HEK293 (cell line): ENCODE measurements around the gene ACOT9.

Experiments used
- CTCF ChIA-PET: fragments of 350-600 bp; formaldehyde crosslinking; extraction: SDS; loops from one replicate; lab custom pipeline; 2021; ENCODE audit warnings: antibody characterized with exemption; lab: Yijun Ruan, JAX
- POLR2A ChIA-PET: fragments of 300-600 bp; formaldehyde crosslinking; extraction: SDS; loops from one replicate; lab custom pipeline; 2020; ENCODE audit warnings: antibody characterized with exemption, inconsistent platforms; lab: Yijun Ruan, JAX
- H3K27ac ChIP-seq: fragments of 200-500 bp; sonication (Bioruptor generic); 2 replicates; pipeline ENCODE4 v1.5.1; 2014; ENCODE audit warnings: low read depth, low read length, control low read depth, inconsistent platforms; ENCODE audit errors: extremely low read depth
- H3K36me3 ChIP-seq, 2 experiments: fragments of 200-500 bp in 1 of 2; sonication (Bioruptor generic) in 1 of 2; 1 replicate in 1 of 2; 2 replicates in 1 of 2; pipeline ENCODE4 v1.5.1; 2014 to 2017; ENCODE audit warnings: inconsistent platforms in 2 of 2, low read length in 2 of 2; ENCODE audit not compliant: control insufficient read depth in 2 of 2, insufficient read depth in 1 of 2
- H3K4me1 ChIP-seq: fragments of 200-500 bp; sonication (Bioruptor generic); 2 replicates; pipeline ENCODE4 v1.5.1; 2014; ENCODE audit warnings: mild to moderate bottlenecking, low read length, inconsistent platforms; ENCODE audit not compliant: control insufficient read depth, insufficient read depth
- H3K4me3 ChIP-seq: 2 replicates; pipeline ENCODE4 v1.5.1; 2011; ENCODE audit warnings: low read depth, mild to moderate bottlenecking, control low read depth, low read length, moderate library complexity
- H3K9me3 ChIP-seq: fragments of 200-500 bp; sonication (Bioruptor generic); 2 replicates; pipeline ENCODE4 v1.5.1; 2014; ENCODE audit warnings: low read depth, low read length, inconsistent platforms; ENCODE audit not compliant: control insufficient read depth, insufficient read depth
- AEBP2 ChIP-seq: fragments of 450-650 bp; formaldehyde crosslinking; IDR thresholded peaks from 2 replicates; pipeline ENCODE4 v1.5.1; 2016; ENCODE audit warnings: missing biosample characterization, missing genetic modification characterization, borderline replicate concordance
- EGR2 ChIP-seq: fragments of 450-650 bp; formaldehyde crosslinking; IDR thresholded peaks from 2 replicates; pipeline ENCODE4 v1.5.1; 2016; ENCODE audit warnings: low read depth, missing biosample characterization, missing genetic modification characterization
- GLI2 ChIP-seq: fragments of 450-650 bp; formaldehyde crosslinking; IDR thresholded peaks from 2 replicates; pipeline ENCODE4; 2017; ENCODE audit warnings: missing biosample characterization, missing genetic modification characterization, low read depth, borderline replicate concordance
- IKZF3 ChIP-seq: fragments of 450-650 bp; IDR thresholded peaks from 2 replicates; pipeline ENCODE4 v1.5.0; 2018; ENCODE audit warnings: missing biosample characterization, mild to moderate bottlenecking, missing genetic modification characterization, moderate library complexity
- KLF1 ChIP-seq: fragments of 450-650 bp; formaldehyde crosslinking; IDR thresholded peaks from 2 replicates; pipeline ENCODE4 v1.5.1; 2016; ENCODE audit warnings: missing biosample characterization, missing genetic modification characterization
- KLF9 ChIP-seq: fragments of 450-650 bp; formaldehyde crosslinking; IDR thresholded peaks from 2 replicates; pipeline ENCODE4 v1.5.1; 2016; ENCODE audit warnings: missing biosample characterization, missing genetic modification characterization, low read depth
- SCRT2 ChIP-seq: fragments of 450-650 bp; formaldehyde crosslinking; IDR thresholded peaks from 2 replicates; pipeline ENCODE4 v1.5.1; 2016; ENCODE audit warnings: missing biosample characterization, missing genetic modification characterization
- ZFHX2 ChIP-seq: fragments of 450-650 bp; formaldehyde crosslinking; conservative IDR thresholded peaks from 2 replicates; pipeline ENCODE4 v1.5.1; 2016; ENCODE audit warnings: missing biosample characterization, missing genetic modification characterization
- ZFP37 ChIP-seq: fragments of 450-650 bp; formaldehyde crosslinking; IDR thresholded peaks from 2 replicates; pipeline ENCODE4 v1.5.1; 2016; ENCODE audit warnings: missing biosample characterization, missing genetic modification characterization
- ZFP41 ChIP-seq: fragments of 450-650 bp; formaldehyde crosslinking; IDR thresholded peaks from 2 replicates; pipeline ENCODE4 v1.5.1; 2016; ENCODE audit warnings: missing biosample characterization, missing genetic modification characterization, borderline replicate concordance
- ZNF175 ChIP-seq: fragments of 450-650 bp; formaldehyde crosslinking; IDR thresholded peaks from 2 replicates; pipeline ENCODE4 v1.5.1; 2016; ENCODE audit warnings: missing biosample characterization, missing genetic modification characterization
- ZNF280C ChIP-seq: fragments of 450-650 bp; formaldehyde crosslinking; IDR thresholded peaks from 2 replicates; pipeline ENCODE4 v1.5.1; 2016; ENCODE audit warnings: missing biosample characterization, missing genetic modification characterization
- ZNF501 ChIP-seq: fragments of 450-650 bp; formaldehyde crosslinking; IDR thresholded peaks from 2 replicates; pipeline ENCODE4 v1.5.1; 2016; ENCODE audit warnings: missing biosample characterization, missing genetic modification characterization
- ZNF529 ChIP-seq: fragments of 450-650 bp; formaldehyde crosslinking; IDR thresholded peaks from 2 replicates; pipeline ENCODE4 v1.5.1; 2017; ENCODE audit warnings: missing genetic modification characterization, missing biosample characterization; ENCODE audit not compliant: insufficient replicate concordance
- ZNF560 ChIP-seq: fragments of 450-650 bp; formaldehyde crosslinking; IDR thresholded peaks from 2 replicates; pipeline ENCODE4 v1.5.1; 2017; ENCODE audit warnings: missing biosample characterization, missing genetic modification characterization, borderline replicate concordance
- ZNF654 ChIP-seq: fragments of 450-650 bp; formaldehyde crosslinking; IDR thresholded peaks from 2 replicates; pipeline ENCODE4 v1.5.1; 2016; ENCODE audit warnings: low read depth, missing biosample characterization, missing genetic modification characterization
- ZNF776 ChIP-seq: fragments of 450-650 bp; formaldehyde crosslinking; IDR thresholded peaks from 2 replicates; pipeline ENCODE4 v1.5.0; 2017; ENCODE audit warnings: missing biosample characterization, missing genetic modification characterization, borderline replicate concordance
- ZSCAN23 ChIP-seq: fragments of 450-650 bp; formaldehyde crosslinking; IDR thresholded peaks from 2 replicates; pipeline ENCODE4 v1.5.1; 2016; ENCODE audit warnings: missing biosample characterization, missing genetic modification characterization

Gene ACOT9

GRCh38 chrX:23704673-23705206 is 38.3 kb downstream of the ACOT9 start:
- H3K9me3 ChIP-seq, result no peaks in the 10 kb centered on the region
- no peak overlapping the region for H3K27ac ChIP-seq
- H3K4me1 ChIP-seq, result no peaks in the 10 kb centered on the region
- H3K4me3 ChIP-seq, result no peak overlapping the region
- CTCF ChIA-PET, result interaction anchor here (2.9 kb wide), 1 partner anchor 197 kb away, joined by 9 read pairs; no protein-coding TSS in a partner anchor
- POLR2A ChIA-PET, result no interaction called here
- peaks cover 28 to 50% of the 10 kb centered on the region in 2 experiments for H3K36me3 ChIP-seq
- TF ChIP-seq ZFP37 (tag by site-specific recombination), result no peak
- TF ChIP-seq SCRT2 (tag by site-specific recombination), result peak; percentile 69
- TF ChIP-seq, all 188 proteins: peak for 1

- Histone ChIP-seq H3K4me3 (no peak overlapping the region), H3K36me3 (peaks cover 9 to 24% of the 10 kb centered on the region in 2 experiments; a peak in 2 of 3 replicates), H3K9me3 (no peaks in the 10 kb centered on the region), H3K27ac (no peak overlapping the region), H3K4me1 (no peaks in the 10 kb centered on the region)
- no peak for TF ChIP-seq ZNF776 (tag by site-specific recombination)
- no peak for TF ChIP-seq ZNF529 (tag by site-specific recombination)
- no peak for TF ChIP-seq ZNF175 (tag by site-specific recombination)
- no peak for TF ChIP-seq AEBP2 (tag by site-specific recombination)
- TF ChIP-seq ZFHX2 (tag by site-specific recombination), result no peak
- TF ChIP-seq ZNF560, result no peak
- TF ChIP-seq ZSCAN23 (tag by site-specific recombination), result no peak
- TF ChIP-seq ZNF654 (tag by site-specific recombination), result no peak
- no peak for TF ChIP-seq IKZF3 (tag by site-specific recombination)
- TF ChIP-seq ZNF501 (tag by site-specific recombination), result no peak
- CTCF ChIA-PET, result interaction anchor here (0.7 to 9.1 kb wide), 2 partner anchors 28 to 202 kb away, joined by 3 to 130 read pairs; no protein-coding TSS in a partner anchor
- POLR2A ChIA-PET, result interaction anchor here (0.7 to 1.0 kb wide), 2 partner anchors 42 to 83 kb away, joined by 4 to 7 read pairs; partner anchors contain the start of gene SAT1
Measured at GRCh38 chrX:23699636-23700194, 43.4 kb downstream of the ACOT9 start.

GRCh38 chrX:23694606-23695005 is 48.5 kb downstream of the ACOT9 start:
- no peaks in the 10 kb centered on the region for H3K4me1 ChIP-seq
- ChIA-PET CTCF (interaction anchor here (0.5 to 9.1 kb wide), 15 partner anchors 11 to 1593 kb away, joined by 3 to 130 read pairs (median 3); partner anchors contain the start of gene EIF2S3), POLR2A (no interaction called here)
- TF ChIP-seq GLI2 (tag by site-specific recombination), result no peak
- TF ChIP-seq ZSCAN23 (tag by site-specific recombination), result no peak
- TF ChIP-seq ZFP41 (tag by site-specific recombination), result no peak
- TF ChIP-seq ZFP37 (tag by site-specific recombination), result no peak
- no peak for TF ChIP-seq KLF9 (tag by site-specific recombination)
- TF ChIP-seq ZNF280C (tag by site-specific recombination), result no peak
- TF ChIP-seq EGR2 (tag by site-specific recombination), result no peak
- no peak for TF ChIP-seq KLF1
- TF ChIP-seq ZNF654 (tag by site-specific recombination), result peak; percentile 38
- no peak overlapping the region for H3K4me3 ChIP-seq
- no peaks in the 10 kb centered on the region for H3K36me3 ChIP-seq
- H3K9me3 ChIP-seq, result no peaks in the 10 kb centered on the region
- no peak overlapping the region for H3K27ac ChIP-seq
